GM12878 (cell line): ENCODE results near the gene EPS8L1.

Experiments used
- BRCA1 ChIP-seq: IDR thresholded peaks from 2 replicates; pipeline ENCODE4 v1.6.1; 2011; ENCODE audit warnings: low read depth, low read length, improper control_type of control experiment
- CEBPB ChIP-seq, 2 experiments: fragments of 150-350 bp in 1 of 2; IDR thresholded peaks; 2 replicates each; pipeline ENCODE4 v1.6.1; 2012 to 2014; ENCODE audit warnings: low read depth in 2 of 2, low read length in 2 of 2, borderline replicate concordance in 1 of 2, inconsistent platforms in 1 of 2
- CREB1 ChIP-seq: IDR thresholded peaks from 2 replicates; pipeline ENCODE4 v1.6.1; 2012; ENCODE audit warnings: low read depth, mild to moderate bottlenecking, inconsistent platforms
- CTCF ChIP-seq, 3 experiments: IDR thresholded peaks in 2 of 3; conservative IDR thresholded peaks in 1 of 3; 2 replicates each; pipeline ENCODE4 v1.5.1; 2011; ENCODE audit warnings: low read depth in 3 of 3, low read length in 3 of 3, mild to moderate bottlenecking in 3 of 3, control low read depth in 2 of 3, moderate library complexity in 2 of 3, inconsistent platforms in 1 of 3, mixed read lengths in 1 of 3; ENCODE audit not compliant: control insufficient read depth in 2 of 3, insufficient read depth in 1 of 3; ENCODE audit errors: extremely low read depth in 1 of 3
- EZH2 ChIP-seq: IDR thresholded peaks from 2 replicates; pipeline ENCODE4 v1.6.1; 2012; ENCODE audit warnings: low read depth, mild to moderate bottlenecking, control low read depth, inconsistent platforms, low read length, borderline replicate concordance; ENCODE audit not compliant: control insufficient read depth
- FOXK2 ChIP-seq: fragments of 450-650 bp; IDR thresholded peaks from 2 replicates; pipeline ENCODE4 v1.6.1; 2017; ENCODE audit warnings: mild to moderate bottlenecking, moderate library complexity
- HDAC2 ChIP-seq: fragments of 200-600 bp; sonication (generic); IDR thresholded peaks from 2 replicates; pipeline ENCODE4 v1.6.1; 2017
- MXI1 ChIP-seq: fragments of 150-350 bp; IDR thresholded peaks from 2 replicates; pipeline ENCODE4 v1.6.1; 2011; ENCODE audit warnings: low read depth, mild to moderate bottlenecking, inconsistent platforms, low read length, improper control_type of control experiment
- NFYA ChIP-seq: IDR thresholded peaks from 2 replicates; pipeline ENCODE4 v1.6.1; 2011; ENCODE audit warnings: low read depth, mild to moderate bottlenecking, low read length, improper control_type of control experiment, borderline replicate concordance
- NRF1 ChIP-seq: conservative IDR thresholded peaks from 2 replicates; pipeline ENCODE4 v1.6.1; 2011; ENCODE audit warnings: mild to moderate bottlenecking, low read depth, low read length, improper control_type of control experiment
- POLR2A ChIP-seq: IDR thresholded peaks from 2 replicates; pipeline ENCODE4 v1.6.1; 2011; ENCODE audit warnings: low read depth, mild to moderate bottlenecking, low read length
- POLR2AphosphoS5 ChIP-seq: IDR thresholded peaks from 2 replicates; pipeline ENCODE4 v1.6.1; 2011; ENCODE audit warnings: mild to moderate bottlenecking, low read length, inconsistent platforms
- RAD21 ChIP-seq: IDR thresholded peaks from 2 replicates; pipeline ENCODE4 v1.6.1; 2011; ENCODE audit warnings: mild to moderate bottlenecking, low read depth, low read length, moderate library complexity; ENCODE audit not compliant: insufficient read depth
- USF2 ChIP-seq: IDR thresholded peaks from 2 replicates; pipeline ENCODE4 v1.6.1; 2011; ENCODE audit warnings: low read depth, low read length, improper control_type of control experiment, borderline replicate concordance

GRCh38 chr19:55106591-55106990 lies 30.9 kb downstream of the EPS8L1 start:
- TF ChIP-seq MXI1 (no peak), EZH2 (no peak), NFYA (no peak), USF2 (no peak), CTCF (IDR thresholded peaks at IDR 0.05 in 2 of 3, conservative IDR thresholded peaks at IDR 0.05 in 1 of 3; ENCODE audit: control insufficient read depth in 2 of 3, extremely low read depth in 1 of 3, insufficient read depth in 1 of 3, low read depth in 3 of 3, low read length in 3 of 3) (no peak), RAD21 (no peak), NRF1 (no peak), HDAC2 (no peak), CREB1 (no peak), CEBPB (IDR thresholded peaks at IDR 0.05; ENCODE audit: borderline replicate concordance in 1 of 2, low read depth in 2 of 2, low read length in 2 of 2) (no peak), POLR2A (no peak), POLR2AphosphoS5 (no peak), FOXK2 (no peak), BRCA1 (no peak)
